Raji (cell line): ENCODE data around the gene KDM3A.

Source experiments
- POLR2A ChIP-seq: IDR thresholded peaks from 2 replicates; pipeline ENCODE4 v1.6.1; 2011; ENCODE audit warnings: low read depth, low read length, control low read depth; ENCODE audit not compliant: insufficient read depth

The KDM3A gene

DNA sequence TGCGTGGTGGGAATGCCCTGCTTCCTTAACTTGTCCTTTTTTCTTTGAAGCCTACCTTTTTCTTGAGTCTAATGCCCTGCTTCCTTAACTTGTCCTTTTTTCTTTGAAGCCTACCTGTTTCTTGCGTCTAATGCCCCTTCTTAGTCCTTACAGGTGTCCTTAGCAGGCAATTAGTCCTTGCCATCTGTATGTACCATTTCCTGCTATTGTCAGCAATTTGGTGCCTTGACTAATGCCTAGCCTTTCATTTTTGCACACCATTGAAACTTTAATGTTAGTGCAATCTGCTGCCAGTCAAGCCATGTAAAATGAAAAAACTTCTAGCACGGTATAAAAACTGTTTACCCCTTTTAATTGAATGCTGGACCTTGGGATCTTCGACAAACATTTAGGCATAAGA lies 4.3 kb downstream of the KDM3A start:
- TF ChIP-seq POLR2A: no peak

DNA sequence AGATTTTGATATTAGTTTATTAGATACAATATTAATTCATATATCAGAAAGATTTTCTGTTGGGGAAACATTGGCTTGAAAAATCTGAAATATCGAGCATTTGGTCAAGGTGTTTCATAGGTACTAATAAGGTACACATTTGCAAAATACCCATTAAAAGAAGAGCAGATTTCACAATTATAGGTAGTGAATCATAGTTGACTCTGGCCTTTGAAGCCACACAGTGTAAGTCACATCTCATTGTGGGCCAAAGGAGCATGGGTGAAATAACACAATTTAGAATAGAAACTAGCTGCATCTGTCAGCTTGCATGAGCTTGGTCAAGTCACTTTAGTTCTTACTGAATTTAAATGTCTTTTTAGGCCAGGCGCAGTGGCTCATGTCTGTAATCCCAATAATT lies 4.9 kb downstream of the KDM3A start:
- no peak for TF ChIP-seq POLR2A

DNA sequence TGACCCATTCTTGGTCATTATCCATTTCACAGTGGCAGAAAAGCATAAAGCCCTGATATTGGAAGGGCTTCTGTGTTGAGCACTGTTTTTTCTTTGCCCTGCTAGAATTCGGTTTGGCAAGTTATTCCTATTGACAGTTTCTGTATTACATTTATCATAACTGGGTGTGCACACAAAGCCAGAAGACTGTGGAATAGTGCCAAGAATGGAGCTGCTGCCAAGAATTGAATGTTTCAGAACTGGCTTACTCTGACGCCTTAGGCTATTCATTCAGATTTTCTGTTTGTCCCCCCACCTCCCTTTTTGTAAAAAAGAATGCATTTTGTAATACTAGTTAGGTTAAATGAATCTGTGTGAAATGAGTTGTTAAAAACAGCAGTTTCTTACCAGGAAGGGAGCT lies 12.7 kb downstream of the KDM3A start:
- no peak for TF ChIP-seq POLR2A

GRCh38 chr2:86454238-86454637 lies 13.1 kb downstream of the KDM3A start:
- TF ChIP-seq POLR2A: no peak

DNA sequence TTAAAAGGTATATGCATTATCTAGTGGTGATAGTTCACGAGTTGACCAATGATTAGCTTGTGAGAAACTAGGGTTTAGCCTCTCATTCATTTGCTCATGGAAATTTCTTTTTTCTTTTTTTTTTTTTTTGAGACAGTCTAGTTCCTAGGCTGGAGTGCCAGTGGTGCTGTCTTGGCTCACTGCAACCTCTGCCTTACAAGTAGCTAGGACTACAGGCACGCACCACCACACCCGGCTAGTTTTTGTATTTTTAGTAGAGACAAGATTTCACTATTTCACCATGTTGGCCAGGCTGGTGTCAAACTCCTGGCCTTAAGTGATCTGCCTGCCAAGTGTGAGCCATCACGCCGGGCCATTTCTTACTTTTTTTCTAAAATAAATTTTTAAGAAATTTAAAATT lies 14.0 kb downstream of the KDM3A start:
- no peak for TF ChIP-seq POLR2A

- no peak for TF ChIP-seq POLR2A
These were observed 20.0 kb downstream of the KDM3A start for GRCh38 chr2:86461042-86461743.

DNA sequence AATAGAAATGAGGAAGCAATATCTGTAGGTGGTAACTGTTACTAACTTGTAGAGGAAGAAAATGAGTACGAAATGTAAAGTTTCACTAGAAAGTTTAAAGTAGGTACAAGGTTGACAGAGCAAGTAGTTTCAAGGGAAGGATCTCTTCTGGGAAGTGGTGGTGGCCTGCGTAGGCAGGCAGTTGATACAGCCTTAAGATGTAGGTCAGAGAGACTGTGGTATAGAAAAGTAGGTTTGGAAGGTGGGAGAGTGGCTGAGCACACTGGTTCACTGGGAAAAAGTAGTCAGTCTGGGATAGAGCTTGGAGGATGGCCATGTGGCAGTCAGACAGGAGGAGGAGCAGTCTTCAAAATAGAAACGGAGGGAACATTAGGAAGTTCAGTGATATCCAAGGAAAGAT lies 23.5 kb downstream of the KDM3A start:
- TF ChIP-seq POLR2A: no peak

GRCh38 chr2:86466306-86466705 lies 25.1 kb downstream of the KDM3A start:
- TF ChIP-seq POLR2A: no peak

- no peak for TF ChIP-seq POLR2A
These were observed 27.2 kb downstream of the KDM3A start for GRCh38 chr2:86468162-86469033.

GRCh38 chr2:86470890-86471289 lies 29.7 kb downstream of the KDM3A start:
- TF ChIP-seq POLR2A: no peak

- no peak for TF ChIP-seq POLR2A
These were observed 30.5 kb downstream of the KDM3A start for GRCh38 chr2:86471637-86472036.

- TF ChIP-seq POLR2A: no peak
These were observed 34.9 kb downstream of the KDM3A start for GRCh38 chr2:86476092-86476491.

DNA sequence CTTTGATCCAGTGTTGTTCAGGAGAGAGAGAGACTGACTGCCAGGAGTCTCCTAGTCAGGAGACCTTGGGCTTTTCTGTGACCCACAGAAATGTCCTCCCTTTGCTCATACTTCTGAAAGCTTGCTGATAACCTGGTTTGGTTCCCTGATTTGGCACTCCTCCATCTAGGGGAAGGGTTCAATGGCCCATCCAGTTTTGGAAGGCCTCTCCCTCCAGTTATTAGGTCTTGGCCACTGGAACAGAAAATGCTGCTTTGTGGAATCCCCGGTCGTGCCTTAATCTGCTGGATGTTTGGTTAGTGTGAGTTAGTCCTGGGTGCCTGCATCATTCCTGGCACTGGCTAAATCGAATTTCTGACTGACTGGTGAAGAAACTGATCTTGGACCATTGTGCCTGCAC lies 35.7 kb downstream of the KDM3A start:
- TF ChIP-seq POLR2A: no peak

GRCh38 chr2:86477349-86477748 lies 36.2 kb downstream of the KDM3A start:
- no peak for TF ChIP-seq POLR2A

DNA sequence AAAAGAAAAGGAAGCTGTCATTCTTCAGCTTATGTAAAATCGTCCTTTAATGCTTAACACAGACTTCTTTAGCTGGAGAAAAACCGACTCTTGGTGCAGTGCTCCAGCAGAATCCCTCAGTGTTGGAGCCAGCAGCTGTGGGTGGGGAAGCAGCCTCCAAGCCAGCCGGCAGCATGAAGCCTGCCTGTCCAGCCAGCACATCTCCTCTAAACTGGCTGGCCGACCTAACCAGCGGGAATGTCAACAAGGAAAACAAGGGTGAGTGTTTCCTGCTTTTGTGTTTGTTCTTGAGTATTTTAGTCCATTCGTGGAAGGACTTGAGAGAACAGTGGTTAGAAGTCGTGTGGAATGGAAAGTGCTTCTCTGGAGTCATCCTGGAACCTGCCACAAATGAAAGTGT lies 38.9 kb downstream of the KDM3A start:
- no peak for TF ChIP-seq POLR2A

GRCh38 chr2:86482034-86482433 lies 40.9 kb downstream of the KDM3A start:
- TF ChIP-seq POLR2A: no peak
